OCI-LY1 (cell line): ENCODE results near the gene SUN1.

Experiments
- EZH2 ChIP-seq: fragments of 200-600 bp; sonication (generic), shearing (Covaris generic); IDR thresholded peaks from 2 replicates; pipeline ENCODE4 v1.8.0; 2017; ENCODE audit warnings: borderline replicate concordance, mixed run types, mild to moderate bottlenecking, antibody characterized with exemption, low read length, moderate library complexity, mixed read lengths
- TF ChIP-seq, protein P1 (sequence below): fragments of 200-600 bp; sonication (generic), shearing (Covaris generic); IDR thresholded peaks from 2 replicates; pipeline ENCODE4 v1.5.1; 2017; ENCODE audit warnings: mild to moderate bottlenecking, antibody characterized with exemption, low read length, moderate library complexity, mixed read lengths

- TF ChIP-seq, protein P1, sequence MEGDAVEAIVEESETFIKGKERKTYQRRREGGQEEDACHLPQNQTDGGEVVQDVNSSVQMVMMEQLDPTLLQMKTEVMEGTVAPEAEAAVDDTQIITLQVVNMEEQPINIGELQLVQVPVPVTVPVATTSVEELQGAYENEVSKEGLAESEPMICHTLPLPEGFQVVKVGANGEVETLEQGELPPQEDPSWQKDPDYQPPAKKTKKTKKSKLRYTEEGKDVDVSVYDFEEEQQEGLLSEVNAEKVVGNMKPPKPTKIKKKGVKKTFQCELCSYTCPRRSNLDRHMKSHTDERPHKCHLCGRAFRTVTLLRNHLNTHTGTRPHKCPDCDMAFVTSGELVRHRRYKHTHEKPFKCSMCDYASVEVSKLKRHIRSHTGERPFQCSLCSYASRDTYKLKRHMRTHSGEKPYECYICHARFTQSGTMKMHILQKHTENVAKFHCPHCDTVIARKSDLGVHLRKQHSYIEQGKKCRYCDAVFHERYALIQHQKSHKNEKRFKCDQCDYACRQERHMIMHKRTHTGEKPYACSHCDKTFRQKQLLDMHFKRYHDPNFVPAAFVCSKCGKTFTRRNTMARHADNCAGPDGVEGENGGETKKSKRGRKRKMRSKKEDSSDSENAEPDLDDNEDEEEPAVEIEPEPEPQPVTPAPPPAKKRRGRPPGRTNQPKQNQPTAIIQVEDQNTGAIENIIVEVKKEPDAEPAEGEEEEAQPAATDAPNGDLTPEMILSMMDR: peak; percentile 39; the same call in 1 of the 2 replicates
- no peak for TF ChIP-seq EZH2
Observed at GRCh38 chr7:818031-818699, 14.1 kb upstream of the SUN1 start.
